ENCODE data around the gene KRT15. TPM values are rescaled to one million over a fixed set of nuclear protein-coding genes. Genes with fewer than 3 reads are reported as not detected.

Gene KRT15
- total and polyA plus RNA-seq, 9 of the 15 experiments (the other 6 are each of a cell fraction or from before 2014, with no cell fraction given): 0.28 to 4.4 (median 0.56) TPM

DNA sequence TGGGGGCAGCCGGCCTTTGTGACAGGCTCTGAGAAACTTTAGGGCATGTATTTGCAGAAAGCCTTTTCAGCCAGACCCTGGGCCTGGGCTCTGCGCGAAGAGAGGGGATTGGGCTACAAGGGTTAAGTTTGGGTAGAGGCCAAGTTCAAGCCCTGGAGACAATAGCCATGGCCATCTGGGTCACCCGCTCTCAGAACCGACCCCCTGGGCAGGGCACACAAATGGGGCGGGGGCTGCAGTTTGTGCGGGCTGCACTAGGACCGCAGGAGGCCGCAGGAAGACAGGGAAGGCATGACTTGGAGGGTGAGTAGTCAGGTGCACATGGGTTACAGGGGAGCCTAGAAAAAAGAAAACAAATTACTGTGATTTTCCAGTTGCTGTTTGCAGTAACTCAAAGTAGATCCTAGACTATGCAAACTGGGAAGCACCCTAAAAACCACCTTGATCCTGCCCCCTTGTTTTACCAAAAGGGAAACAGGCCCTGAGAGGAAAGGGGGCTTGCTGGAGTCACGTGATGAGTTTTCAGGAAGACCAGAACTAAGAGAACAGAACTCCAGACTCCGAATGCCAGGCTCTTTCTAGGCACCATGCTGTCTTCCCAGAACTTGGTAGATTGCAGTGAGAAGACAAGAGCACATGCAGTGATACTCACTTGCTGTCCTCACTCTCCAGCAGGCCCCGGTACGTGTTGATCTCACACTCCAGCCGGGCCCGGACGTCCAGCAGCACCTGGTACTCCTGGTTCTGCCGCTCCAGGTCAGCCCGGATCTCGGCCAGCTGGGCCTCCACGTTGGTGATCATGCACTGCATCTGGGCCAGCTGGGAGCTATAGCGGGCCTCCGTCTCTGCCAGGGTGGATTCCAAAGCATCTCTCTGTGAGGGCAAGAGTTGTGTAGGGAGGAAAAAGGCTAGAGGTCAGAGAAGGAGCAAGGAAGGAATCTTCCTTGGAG, 41.5 kb downstream of the KRT15 start:
- Histone ChIP-seq H2AFZ (ENCODE audit: low read depth, low read length) (no peak overlapping the region), H3K4me2 (ENCODE audit: insufficient read depth, low read length) (no peak overlapping the region), H3K4me1 (replicated peaks in 1 of 2; ENCODE audit: control insufficient read depth in 2 of 2, insufficient read depth in 2 of 2, low read length in 2 of 2) (peaks cover 3 to 4% of the 10 kb centered on the region in 2 experiments; a peak in 2 of 5 replicates), H3K36me3 (ENCODE audit: control insufficient read depth, insufficient read depth, low read length) (no peaks in the 10 kb centered on the region), H3K27me3 (ENCODE audit: control insufficient read depth in 2 of 2, insufficient read depth in 2 of 2, low read length in 2 of 2) (peaks cover 14 to 76% of the 10 kb centered on the region in 2 experiments), H3K4me3 (no peak overlapping the region), H3K27ac (ENCODE audit: extremely low read depth, low read depth, low read length) (no peak overlapping the region), H3K9ac (ENCODE audit: insufficient read depth in 1 of 2, low read depth in 2 of 2, low read length in 2 of 2) (no peak overlapping the region), H3K9me3 (replicated peaks; ENCODE audit: control insufficient read depth, insufficient read depth, low read depth, low read length) (no peaks in the 10 kb centered on the region), H3K9me1 (ENCODE audit: control insufficient read depth, insufficient read depth, low read length) (no peaks in the 10 kb centered on the region), H3K79me2 (ENCODE audit: control insufficient read depth, insufficient read depth, low read length) (no peaks in the 10 kb centered on the region), H4K20me1 (replicated peaks; ENCODE audit: control insufficient read depth, insufficient read depth, low read length) (peaks cover 3% of the 10 kb centered on the region; the same call in 1 of the 2 replicates)
- FAIRE-seq: peak; percentile 29
- no peak for DNase-seq (ENCODE audit: extremely low read depth in 1 of 4, low spot score in 3 of 4)
- ChIA-PET POLR2A (interaction anchor here (0.6 kb wide), 2 partner anchors 145 to 353 kb away, joined by 4 read pairs; partner anchors contain the start of gene KRTAP4-12), CTCF (ENCODE audit: low intra/inter-chr PET ratio) (no interaction called here)
- WGBS (ENCODE audit: insufficient coverage, low coverage, missing lambda C conversion rate): 9% methylated on average over 20 of the region's 22 CpGs
- no TSS peak for BruUV-seq (replicated peaks)
- intact Hi-C loops (cut with micrococcal nuclease) (no loop called here), in situ Hi-C loops (cut with MboI) (no loop called here)
- no peak for ATAC-seq
- TF ChIP-seq MYC (IDR thresholded peaks at IDR 0.05; ENCODE audit: low read depth, low read length) (no peak), MYC (CRISPR knock-in tag; IDR thresholded peaks at IDR 0.05; ENCODE audit: borderline replicate concordance, low read depth) (no peak), CREB1 (IDR thresholded peaks at IDR 0.05) (no peak), CREB1 (CRISPR knock-in tag; IDR thresholded peaks at IDR 0.05) (no peak), RAD51 (IDR thresholded peaks at IDR 0.05; ENCODE audit: borderline replicate concordance, low read depth) (peak; percentile 45; the same call in 1 of the 2 replicates), ZNF217 (CRISPR knock-in tag; IDR thresholded peaks at IDR 0.05) (no peak), SIRT6 (IDR thresholded peaks at IDR 0.05; ENCODE audit: low read depth, low read length) (no peak), BACH1 (tag; IDR thresholded peaks at IDR 0.05) (no peak), ZFP36 (IDR thresholded peaks at IDR 0.05; ENCODE audit: low read depth, low read length, partially characterized antibody) (no peak), CTBP1 (IDR thresholded peaks at IDR 0.05; ENCODE audit: borderline replicate concordance) (no peak), ZNF12 (CRISPR knock-in tag; IDR thresholded peaks at IDR 0.05) (no peak), ZNF431 (CRISPR knock-in tag; IDR thresholded peaks at IDR 0.05) (no peak), PHTF2 (CRISPR knock-in tag; IDR thresholded peaks at IDR 0.05) (no peak)
- TF ChIP-seq, protein P1, sequence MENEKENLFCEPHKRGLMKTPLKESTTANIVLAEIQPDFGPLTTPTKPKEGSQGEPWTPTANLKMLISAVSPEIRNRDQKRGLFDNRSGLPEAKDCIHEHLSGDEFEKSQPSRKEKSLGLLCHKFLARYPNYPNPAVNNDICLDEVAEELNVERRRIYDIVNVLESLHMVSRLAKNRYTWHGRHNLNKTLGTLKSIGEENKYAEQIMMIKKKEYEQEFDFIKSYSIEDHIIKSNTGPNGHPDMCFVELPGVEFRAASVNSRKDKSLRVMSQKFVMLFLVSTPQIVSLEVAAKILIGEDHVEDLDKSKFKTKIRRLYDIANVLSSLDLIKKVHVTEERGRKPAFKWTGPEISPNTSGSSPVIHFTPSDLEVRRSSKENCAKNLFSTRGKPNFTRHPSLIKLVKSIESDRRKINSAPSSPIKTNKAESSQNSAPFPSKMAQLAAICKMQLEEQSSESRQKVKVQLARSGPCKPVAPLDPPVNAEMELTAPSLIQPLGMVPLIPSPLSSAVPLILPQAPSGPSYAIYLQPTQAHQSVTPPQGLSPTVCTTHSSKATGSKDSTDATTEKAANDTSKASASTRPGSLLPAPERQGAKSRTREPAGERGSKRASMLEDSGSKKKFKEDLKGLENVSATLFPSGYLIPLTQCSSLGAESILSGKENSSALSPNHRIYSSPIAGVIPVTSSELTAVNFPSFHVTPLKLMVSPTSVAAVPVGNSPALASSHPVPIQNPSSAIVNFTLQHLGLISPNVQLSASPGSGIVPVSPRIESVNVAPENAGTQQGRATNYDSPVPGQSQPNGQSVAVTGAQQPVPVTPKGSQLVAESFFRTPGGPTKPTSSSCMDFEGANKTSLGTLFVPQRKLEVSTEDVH (IDR thresholded peaks at IDR 0.05; ENCODE audit: low read depth, partially characterized antibody): no peak
- TF ChIP-seq, protein P2, sequence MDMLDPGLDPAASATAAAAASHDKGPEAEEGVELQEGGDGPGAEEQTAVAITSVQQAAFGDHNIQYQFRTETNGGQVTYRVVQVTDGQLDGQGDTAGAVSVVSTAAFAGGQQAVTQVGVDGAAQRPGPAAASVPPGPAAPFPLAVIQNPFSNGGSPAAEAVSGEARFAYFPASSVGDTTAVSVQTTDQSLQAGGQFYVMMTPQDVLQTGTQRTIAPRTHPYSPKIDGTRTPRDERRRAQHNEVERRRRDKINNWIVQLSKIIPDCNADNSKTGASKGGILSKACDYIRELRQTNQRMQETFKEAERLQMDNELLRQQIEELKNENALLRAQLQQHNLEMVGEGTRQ (CRISPR knock-in tag; IDR thresholded peaks at IDR 0.05): 0 out of 2 replicates have a peak, but pooled peaks have one; percentile 20
- TF ChIP-seq, protein P3, sequence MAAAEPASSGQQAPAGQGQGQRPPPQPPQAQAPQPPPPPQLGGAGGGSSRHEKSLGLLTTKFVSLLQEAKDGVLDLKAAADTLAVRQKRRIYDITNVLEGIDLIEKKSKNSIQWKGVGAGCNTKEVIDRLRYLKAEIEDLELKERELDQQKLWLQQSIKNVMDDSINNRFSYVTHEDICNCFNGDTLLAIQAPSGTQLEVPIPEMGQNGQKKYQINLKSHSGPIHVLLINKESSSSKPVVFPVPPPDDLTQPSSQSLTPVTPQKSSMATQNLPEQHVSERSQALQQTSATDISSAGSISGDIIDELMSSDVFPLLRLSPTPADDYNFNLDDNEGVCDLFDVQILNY (CRISPR knock-in tag; IDR thresholded peaks at IDR 0.05): no peak
- TF ChIP-seq, protein P4, sequence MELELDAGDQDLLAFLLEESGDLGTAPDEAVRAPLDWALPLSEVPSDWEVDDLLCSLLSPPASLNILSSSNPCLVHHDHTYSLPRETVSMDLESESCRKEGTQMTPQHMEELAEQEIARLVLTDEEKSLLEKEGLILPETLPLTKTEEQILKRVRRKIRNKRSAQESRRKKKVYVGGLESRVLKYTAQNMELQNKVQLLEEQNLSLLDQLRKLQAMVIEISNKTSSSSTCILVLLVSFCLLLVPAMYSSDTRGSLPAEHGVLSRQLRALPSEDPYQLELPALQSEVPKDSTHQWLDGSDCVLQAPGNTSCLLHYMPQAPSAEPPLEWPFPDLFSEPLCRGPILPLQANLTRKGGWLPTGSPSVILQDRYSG (tag; conservative IDR thresholded peaks at IDR 0.05; ENCODE audit: low read depth): no peak
